ENCODE measurements around the gene NT5M.
A peak's percentile ranks its signal among the peaks of the same experiment; 100 is the strongest.
"Not testable (repeated sequence)": the region's sequence is repeated elsewhere in the genome, so short reads cannot be mapped to it uniquely, and the experiment has no call there.

Gene NT5M

DNA sequence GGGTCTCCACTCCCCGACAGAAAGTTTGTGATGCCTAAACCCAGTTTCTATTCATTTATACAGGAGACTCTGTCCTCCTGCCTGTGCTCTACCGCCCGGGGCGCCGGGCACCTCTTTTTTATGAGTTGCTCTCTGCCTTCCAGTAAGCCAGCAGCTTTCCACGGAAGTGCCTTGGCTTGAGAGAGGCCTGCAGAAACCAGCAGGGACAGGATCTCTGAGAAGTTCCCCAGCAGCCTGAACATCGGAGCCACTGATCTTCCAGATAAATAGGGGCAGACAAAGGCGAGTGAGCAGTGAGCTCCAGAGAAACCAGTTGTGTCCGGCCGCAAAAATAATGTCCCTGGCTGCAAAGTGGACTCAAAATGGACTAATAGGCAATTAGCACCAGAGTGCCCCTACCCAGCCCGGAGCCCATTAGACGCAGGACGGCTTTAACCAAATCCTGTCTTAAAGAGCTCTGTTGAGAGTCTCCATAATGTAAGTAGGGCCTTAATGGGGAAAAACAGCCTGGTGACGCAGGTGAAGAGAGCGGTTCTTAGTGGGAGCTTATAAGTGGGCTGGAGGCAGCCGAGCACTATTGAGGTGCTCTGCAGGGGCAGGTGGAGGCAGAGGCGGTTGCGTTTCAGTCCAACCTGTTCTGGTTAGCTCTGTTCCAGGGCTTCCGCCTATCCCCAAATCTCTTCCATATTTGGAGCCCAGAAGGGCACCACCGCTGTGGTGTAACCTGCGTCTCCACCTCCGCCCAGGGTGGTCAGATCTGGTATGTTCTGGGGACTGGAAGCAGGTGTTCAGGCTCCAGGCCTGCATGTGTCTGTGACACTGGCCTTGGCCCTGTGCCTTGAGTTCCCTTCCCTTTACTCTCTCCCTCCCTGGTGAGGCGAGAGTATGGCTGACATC, 74.1 kb downstream of the NT5M start:
- no peak for DNase-seq (ENCODE audit: low spot score)

GRCh38 chr17:17379197-17379991, 76.2 kb downstream of the NT5M start:
- DNase-seq (ENCODE audit: low spot score): no peak

DNA sequence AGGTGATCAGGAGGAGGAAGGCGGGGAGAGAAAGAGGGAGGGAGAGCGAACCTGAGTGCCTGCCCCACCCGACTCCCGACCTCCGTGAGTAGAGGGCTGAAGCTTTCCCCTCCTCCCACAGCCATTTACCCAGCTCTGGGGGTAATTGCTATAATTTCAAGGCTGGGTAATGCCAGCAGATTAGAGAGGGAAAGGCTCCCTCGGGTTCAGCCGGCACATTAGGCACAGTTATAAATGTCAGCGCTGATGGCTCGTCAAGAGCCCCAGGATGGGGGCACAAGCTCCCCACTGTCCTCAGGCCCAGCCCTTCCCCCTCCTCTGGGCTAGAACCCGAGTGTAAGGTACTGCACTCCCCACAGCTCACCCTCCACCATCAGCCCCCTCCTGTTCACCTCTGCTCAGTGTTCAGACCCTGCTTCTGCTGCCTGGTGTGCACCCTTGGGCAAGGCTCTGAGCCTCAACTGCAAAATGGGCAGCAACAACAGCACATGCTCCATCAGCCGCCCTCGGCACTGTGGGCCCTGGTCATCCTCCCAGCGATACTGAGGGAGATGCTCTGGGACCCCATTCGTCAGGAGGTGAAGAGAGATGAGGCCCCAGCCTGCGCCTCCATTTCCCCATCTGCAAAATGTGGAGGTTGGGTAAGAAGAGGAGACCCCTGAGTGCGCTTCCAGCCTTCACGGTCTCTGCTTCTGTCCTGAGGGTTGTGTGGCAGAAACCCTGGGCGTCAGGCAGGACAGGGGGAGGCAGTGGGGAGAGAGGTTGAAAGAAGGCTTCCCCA, 77.2 kb downstream of the NT5M start:
- DNase-seq (ENCODE audit: low spot score): no peak

GRCh38 chr17:17381446-17382064, 78.4 kb downstream of the NT5M start:
- no peak for DNase-seq (ENCODE audit: low spot score)

GRCh38 chr17:17382065-17382459, 78.9 kb downstream of the NT5M start:
- DNase-seq (ENCODE audit: low spot score): no peak

- no peak for DNase-seq (ENCODE audit: low spot score)
Measured at GRCh38 chr17:17382971-17383370, 79.8 kb downstream of the NT5M start.

GRCh38 chr17:17383431-17384290, 80.5 kb downstream of the NT5M start:
- DNase-seq (ENCODE audit: low spot score): not testable (repeated sequence)

GRCh38 chr17:17384291-17384615, 81.1 kb downstream of the NT5M start:
- DNase-seq (ENCODE audit: low spot score): no peak

DNA sequence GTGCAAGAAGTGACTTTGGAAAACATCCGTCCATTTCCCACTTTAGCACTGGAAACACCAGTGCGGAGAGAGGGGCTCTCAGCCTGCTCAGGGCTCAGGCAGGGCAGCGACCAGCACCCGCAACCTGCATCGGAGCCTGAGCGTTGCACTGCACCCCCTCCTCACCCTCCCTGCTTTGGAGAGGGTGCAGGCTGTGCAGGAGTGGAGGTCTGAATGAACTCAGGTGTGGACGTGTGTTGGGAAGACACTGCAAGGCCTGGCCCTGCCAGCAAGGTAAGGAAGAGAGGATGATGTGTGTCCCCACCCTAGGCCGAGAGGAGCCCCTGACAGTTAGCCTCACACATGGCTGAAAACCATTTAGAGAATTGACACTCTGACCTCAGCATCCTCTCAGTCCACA, 81.8 kb downstream of the NT5M start:
- no peak for DNase-seq (ENCODE audit: low spot score)

GRCh38 chr17:17385491-17385890, 82.3 kb downstream of the NT5M start:
- no peak for DNase-seq (ENCODE audit: low spot score)

- no peak for DNase-seq (ENCODE audit: low spot score)
Measured at GRCh38 chr17:17386094-17386800, 83.1 kb downstream of the NT5M start.

- peak; percentile 83 for DNase-seq (ENCODE audit: low spot score)
Measured at GRCh38 chr17:17387017-17387497, 83.9 kb downstream of the NT5M start.

DNA sequence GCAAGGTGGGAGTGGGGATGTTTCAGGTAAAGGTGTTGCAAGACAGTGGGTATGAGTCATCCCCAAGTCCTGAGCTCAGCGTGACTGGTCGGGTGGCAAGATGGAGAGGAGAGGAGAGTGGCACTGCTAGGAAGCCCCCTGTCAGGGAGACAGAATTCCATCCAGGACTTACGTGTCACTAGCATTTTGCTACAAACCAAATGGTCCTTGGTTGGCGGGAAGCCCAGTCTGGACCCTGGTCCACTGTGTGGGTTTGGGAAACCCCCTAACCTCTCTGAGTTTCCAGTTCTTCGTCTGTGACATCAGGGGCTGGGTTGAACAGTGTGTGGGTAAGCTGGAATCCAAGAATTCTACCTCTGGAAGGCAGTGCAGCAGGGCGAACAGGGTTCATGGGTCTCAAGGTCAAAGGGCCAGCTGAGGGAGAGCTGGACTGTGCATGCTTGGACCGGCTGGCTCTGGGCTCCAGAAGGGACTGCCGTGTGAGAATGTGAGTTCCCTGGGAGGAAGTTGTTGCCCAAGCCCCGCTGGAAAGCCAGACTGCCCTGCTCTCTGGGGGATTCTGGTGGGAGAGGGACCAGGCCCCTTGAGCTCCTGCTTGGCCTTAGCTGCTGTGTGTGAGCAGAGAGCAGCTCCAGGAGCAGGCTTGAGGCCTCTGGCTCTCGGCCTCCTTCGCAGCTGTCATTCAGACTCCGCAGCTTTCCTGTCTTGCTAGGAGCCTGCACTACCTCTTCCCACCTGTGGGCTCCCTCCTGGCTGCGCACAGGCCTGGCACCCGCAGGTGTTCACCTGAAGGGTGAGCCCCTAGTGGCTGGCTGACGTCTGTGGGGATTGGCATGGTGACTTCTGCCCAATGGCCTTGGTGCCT, 84.6 kb downstream of the NT5M start:
- peak; percentile 90 for DNase-seq (ENCODE audit: low spot score)

GRCh38 chr17:17388657-17389496, 85.7 kb downstream of the NT5M start:
- DNase-seq (ENCODE audit: low spot score): no peak

GRCh38 chr17:17391668-17392370, 88.6 kb downstream of the NT5M start:
- DNase-seq (ENCODE audit: low spot score): peak; percentile 23

DNA sequence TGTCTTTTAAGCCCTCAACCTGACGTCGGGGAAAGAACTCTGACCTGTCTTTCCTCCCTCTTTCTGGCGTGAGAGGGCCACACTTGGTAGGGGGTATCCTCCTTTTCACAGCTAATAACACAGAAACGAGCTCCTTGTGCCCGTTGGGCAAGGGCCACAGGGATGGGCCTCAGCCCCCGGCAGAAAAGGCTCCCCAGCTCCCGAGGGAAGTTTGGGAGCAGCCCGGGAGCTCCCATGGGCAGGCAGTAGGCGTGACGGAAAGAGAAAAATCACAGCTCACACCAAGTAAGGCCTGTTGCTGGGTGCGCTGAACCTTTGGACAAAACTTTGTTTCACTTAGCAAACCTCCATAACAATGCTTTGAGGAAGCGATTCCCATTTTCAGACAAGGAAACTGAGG, 90.8 kb downstream of the NT5M start:
- DNase-seq (ENCODE audit: low spot score): no peak

DNA sequence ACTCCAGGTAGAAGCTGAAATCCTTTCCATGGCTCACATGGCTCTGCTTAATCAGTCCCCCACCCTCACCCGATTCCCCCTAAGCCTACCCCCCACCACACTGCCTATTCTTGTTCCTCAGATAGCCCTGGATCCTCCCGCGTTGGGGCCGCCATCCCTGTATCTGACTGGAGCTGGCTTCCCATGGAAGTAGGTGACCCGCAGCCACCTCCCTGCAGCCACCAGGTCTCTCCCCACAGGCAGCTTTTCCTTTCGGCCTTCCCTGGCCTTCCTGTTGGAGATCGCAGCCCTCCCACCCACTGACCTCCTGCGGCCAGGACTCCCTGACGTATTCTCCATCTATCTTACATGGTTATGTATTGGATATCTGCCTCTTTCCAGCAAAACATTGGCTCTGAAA, 91.3 kb downstream of the NT5M start:
- DNase-seq (ENCODE audit: low spot score): no peak

Data from SW480 (cell line).